Pancreas (tissue), 10 donors: ENCODE measurements around the gene SOX3. TPM values are rescaled to one million over a fixed set of nuclear protein-coding genes. Genes with fewer than 3 reads are reported as not detected.

Experiments
- ATAC-seq, 4 donors: fragments of 200-7000 bp; cut with Tn5 transposase; one replicate each; pipeline versions ENCODE4 v1.8.0 to v1.9.1; 2020; ENCODE audit warnings: mild to moderate bottlenecking in 4 of 4, moderate library complexity in 4 of 4
- DNase-seq, 6 donors: peaks; one replicate each; pipeline ENCODE4 v3.0.0-alpha.2; 2020
- FAIRE-seq: peaks from 2 replicates; lab custom pipeline; 2012; peaks lifted over from hg19 to GRCh38; lab: Jason Lieb, UNC
- H3K27ac ChIP-seq, 4 donors: fragments of 200-600 bp; sonication (generic); 1 replicate in 3 of 4; 2 replicates in 1 of 4; pipeline versions ENCODE4 v1.5.0 to v1.8.0; 2020
- H3K27me3 ChIP-seq, 4 donors: fragments of 200-600 bp; one replicate each; pipeline ENCODE4 v1.8.0; 2021
- H3K36me3 ChIP-seq, 3 donors: fragments of 200-600 bp; sonication (generic) in 1 of 3; one replicate each; pipeline versions ENCODE4 v1.5.0 to v1.8.0; 2020 to 2021
- H3K4me1 ChIP-seq, 3 donors: fragments of 200-600 bp; one replicate each; pipeline ENCODE4 v1.8.0; 2021
- H3K4me3 ChIP-seq, 4 donors: fragments of 200-600 bp; sonication (generic) in 2 of 4; one replicate each; pipeline versions ENCODE4 v1.5.0 to v1.8.0; 2020 to 2021
- H3K9me3 ChIP-seq, 4 donors: fragments of 200-600 bp; one replicate each; pipeline ENCODE4 v1.8.0; 2021
- CTCF ChIP-seq, 4 donors: fragments of 200-600 bp; sonication (generic) in 3 of 4; IDR thresholded peaks; one replicate each; pipeline versions ENCODE4 v1.5.0 to v1.8.0; 2021; ENCODE audit warnings: antibody characterized with exemption in 4 of 4
- WGBS, 2 donors: extraction: QIAGEN DNeasy Blood & Tissue Kit; methylation state at CpG; one replicate each; pipeline ENCODE4 v1.1.7; 2013; 5-methylcytosine and 5-hydroxymethylcytosine counted together
- intact Hi-C, 3 donors: fragments of 100-400 bp; cut with DNase I; formaldehyde crosslinking; loops; one replicate each; pipeline versions ENCODE4 v1.11.1 to v1.14.2; 2022
- polyA plus RNA-seq, 2 donors: library from polyadenylated mRNA; stranded (reverse); fragments of 200-250 nt; gene quantifications; one replicate each; pipeline ENCODE4 v1.2.3, GENCODE V29; 2013
- total RNA-seq, 6 donors: library from RNA; stranded (reverse); fragmentation: NEBNext Ultra II Directional in 4 of 6; extraction: Animal tissue kit (Norgen Biotek cat#: 25700) in 4 of 6; gene quantifications; one replicate each; pipeline versions ENCODE4 v1.2.1 to v1.2.4, GENCODE V29; 2021 to 2023
- donor health status: healthy with polysubstance abuse.
- donor health status: DM: no; HTN: no; CAD: no; lungs with moderate emphysema.
- donor health status: DM: no; HTN: no; CAD: no.
- donor health status: control.
- donor health status: control.
- donor health status: Bipolar disorder and iron deficiency.
- donor health status: DM: yes; HTN: yes; CAD: no.
- donor health status: DM: no; HTN: no; CAD: no.
- donor health status: DM: no; HTN: no; CAD: no.
- donor health status: DM: yes; HTN: yes; CAD: no.

Gene SOX3
- under 1 TPM in 1 of 6 donors, not detected in 5; 0.06 TPM for total RNA-seq
- not detected for polyA plus RNA-seq

- H3K27me3 ChIP-seq, result peaks cover 0 to 50% (median 10%) of the 10 kb centered on the region in 4 donors
- FAIRE-seq (no peak), DNase-seq (peak in 1 of 6 donors; percentile 69), ATAC-seq (peak in 1 of 4 donors; percentile 15)
- 6 to 32% methylated on average over 85 to 87 of the region's 87 CpGs for WGBS, 2 donors
- intact Hi-C loops, result no loop called here
- H3K36me3 ChIP-seq, result no peaks in the 10 kb centered on the region
- no peaks in the 10 kb centered on the region for H3K4me1 ChIP-seq
- TF ChIP-seq CTCF (IDR thresholded peaks at IDR 0.05), result no peak
- no peaks in the 10 kb centered on the region for H3K9me3 ChIP-seq
- H3K4me3 ChIP-seq, result peak within 1 kb of the TSS in 2 of 4 donors; percentile 17 to 33
- H3K27ac ChIP-seq, result no peak within 1 kb of the TSS
These were observed at the start of gene SOX3 for GRCh38 chrX:140504371-140505324. SOX3 (minus strand) TSS chrX:140505069; CDS start chrX:140505060, 9 bp downstream.

- DNase-seq (no peak), ATAC-seq (no peak), FAIRE-seq (no peak)
- H3K27ac ChIP-seq, result no peak overlapping the region
- WGBS, 2 donors, result 63 to 85% methylated on average over 1 of the region's 1 CpG
- H3K36me3 ChIP-seq, result no peaks in the 10 kb centered on the region
- H3K4me1 ChIP-seq, result no peaks in the 10 kb centered on the region
- H3K4me3 ChIP-seq, result no peak overlapping the region
- peaks cover 0 to 7% (median 0%) of the 10 kb centered on the region in 4 donors for H3K27me3 ChIP-seq
- no peak for TF ChIP-seq CTCF (IDR thresholded peaks at IDR 0.05)
- H3K9me3 ChIP-seq, result no peaks in the 10 kb centered on the region
- intact Hi-C loops, result no loop called here
These were observed 44.1 kb upstream of the SOX3 start for GRCh38 chrX:140548985-140549384.

GRCh38 chrX:140526171-140526570 lies 21.3 kb upstream of the SOX3 start:
- TF ChIP-seq CTCF (IDR thresholded peaks at IDR 0.05), result no peak
- no peak for DNase-seq
- Histone ChIP-seq H3K27ac (no peak overlapping the region), H3K4me3 (no peak overlapping the region), H3K36me3 (no peaks in the 10 kb centered on the region), H3K4me1 (no peaks in the 10 kb centered on the region), H3K9me3 (no peaks in the 10 kb centered on the region), H3K27me3 (peaks cover 0 to 30% (median 0%) of the 10 kb centered on the region in 4 donors)
- no peak for FAIRE-seq
- no peak for ATAC-seq
- 50% methylated on average over 5 of the region's 5 CpGs for WGBS, 2 donors
- intact Hi-C loops, result no loop called here

GRCh38 chrX:140525448-140525847 lies 20.6 kb upstream of the SOX3 start:
- peaks cover 0 to 29% (median 0%) of the 10 kb centered on the region in 4 donors for H3K27me3 ChIP-seq
- FAIRE-seq (no peak), ATAC-seq (no peak), DNase-seq (no peak)
- no peaks in the 10 kb centered on the region for H3K4me1 ChIP-seq
- no peak overlapping the region for H3K4me3 ChIP-seq
- no peak overlapping the region for H3K27ac ChIP-seq
- WGBS, 2 donors, result 17 to 23% methylated on average over 2 of the region's 2 CpGs
- no peak for TF ChIP-seq CTCF (IDR thresholded peaks at IDR 0.05)
- intact Hi-C loops, result no loop called here
- H3K36me3 ChIP-seq, result no peaks in the 10 kb centered on the region
- H3K9me3 ChIP-seq, result no peaks in the 10 kb centered on the region

GRCh38 chrX:140524556-140524955 lies 19.7 kb upstream of the SOX3 start:
- 45 to 46% methylated on average over 2 of the region's 2 CpGs for WGBS, 2 donors
- H3K4me3 ChIP-seq, result no peak overlapping the region
- H3K27me3 ChIP-seq, result peaks cover 0 to 33% (median 0%) of the 10 kb centered on the region in 4 donors
- no peak for TF ChIP-seq CTCF (IDR thresholded peaks at IDR 0.05)
- no peaks in the 10 kb centered on the region for H3K9me3 ChIP-seq
- no peak for ATAC-seq
- intact Hi-C loops, result no loop called here
- H3K36me3 ChIP-seq, result no peaks in the 10 kb centered on the region
- no peak for DNase-seq
- H3K4me1 ChIP-seq, result no peaks in the 10 kb centered on the region
- no peak for FAIRE-seq
- H3K27ac ChIP-seq, result no peak overlapping the region
